Upper lobe of right lung (tissue), 1 donor: ENCODE results near the gene CPN2. TPM values are rescaled to one million over a fixed set of nuclear protein-coding genes. Genes with fewer than 3 reads are reported as not detected.

ENCODE experiments used
- ATAC-seq: fragments of 200-7000 bp; cut with Tn5 transposase; one replicate; pipeline ENCODE4 v1.9.1; 2020; ENCODE audit warnings: mild to moderate bottlenecking, moderate library complexity
- DNase-seq: peaks from one replicate; pipeline ENCODE4 v3.0.0-alpha.2; 2020
- H3K27ac ChIP-seq: fragments of 200-600 bp; one replicate; pipeline ENCODE4 v1.8.0; 2022
- H3K27me3 ChIP-seq: fragments of 200-600 bp; one replicate; pipeline ENCODE4 v1.8.0; 2022; ENCODE audit warnings: mild to moderate bottlenecking
- H3K36me3 ChIP-seq: fragments of 200-600 bp; one replicate; pipeline ENCODE4 v1.8.0; 2022
- H3K4me1 ChIP-seq: fragments of 200-600 bp; one replicate; pipeline ENCODE4 v1.8.0; 2022
- H3K4me3 ChIP-seq: fragments of 200-600 bp; one replicate; pipeline ENCODE4 v1.8.0; 2022; ENCODE audit warnings: mild to moderate bottlenecking
- H3K9me3 ChIP-seq: fragments of 200-600 bp; one replicate; pipeline ENCODE4 v1.8.0; 2022
- intact Hi-C: fragments of 100-400 bp; cut with DNase I; formaldehyde crosslinking; loops from one replicate; pipeline ENCODE4 v1.11.0; 2022
- total RNA-seq: library from RNA; stranded (reverse); fragmentation: NEBNext Ultra II Directional; extraction: Animal tissue kit (Norgen Biotek cat#: 25700); gene quantifications from one replicate; pipeline ENCODE4 v1.2.1, GENCODE V29; 2021
- TF ChIP-seq, protein P1 (sequence below): fragments of 200-600 bp; IDR thresholded peaks from one replicate; pipeline ENCODE4 v1.8.0; 2022; ENCODE audit warnings: antibody characterized with exemption
- donor health status: DM: no; HTN: yes; CAD: no; lungs with severe emphysema.

Gene CPN2
- total RNA-seq, 1 donor from 2014 or later = not detected

DNA sequence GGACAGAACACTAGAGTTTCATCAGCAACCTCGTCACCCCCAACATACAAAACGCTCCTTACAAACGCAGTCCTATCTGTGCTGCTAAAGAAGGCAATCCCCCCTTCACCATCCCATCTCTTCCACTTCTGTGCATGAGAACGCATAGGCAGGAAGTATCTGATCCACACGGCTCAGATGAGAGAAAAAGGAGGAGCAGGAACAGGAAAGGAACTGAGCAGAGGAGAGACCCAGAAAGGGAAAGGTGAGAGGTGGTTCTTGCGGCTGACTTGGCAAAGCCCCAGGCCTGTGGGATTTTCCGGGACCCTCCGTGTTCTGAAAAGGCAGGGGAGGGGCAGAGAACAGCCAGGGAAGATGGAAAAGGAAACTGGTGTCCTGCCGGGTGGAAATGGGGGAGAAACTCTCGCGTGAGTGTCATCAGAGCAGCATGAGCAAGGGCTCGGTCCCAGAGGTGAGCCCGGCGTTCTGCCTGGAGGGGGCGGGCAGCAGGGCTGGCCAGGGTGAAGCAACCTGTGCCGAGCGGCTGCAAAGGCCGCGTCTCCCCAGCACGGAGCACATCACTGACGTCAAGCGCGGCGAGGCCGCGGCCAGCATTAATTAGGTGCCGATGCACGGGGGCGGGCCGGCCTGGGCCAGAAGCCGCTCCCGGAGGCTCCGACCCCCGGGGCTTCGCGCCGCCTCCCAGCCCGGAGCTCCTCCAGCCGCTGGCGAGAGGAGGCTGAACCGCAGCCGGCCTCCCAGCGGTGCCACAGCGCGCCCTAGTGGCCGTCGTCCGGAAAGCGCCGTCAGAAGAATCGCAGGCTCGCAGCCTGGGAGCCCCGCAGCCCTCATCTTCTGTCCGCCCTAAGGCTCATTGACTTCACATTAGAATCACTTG lies 35.8 kb downstream of the CPN2 start:
- Histone ChIP-seq H3K27ac (peak overlapping the region; percentile 40), H3K9me3 (peaks cover 6% of the 10 kb centered on the region), H3K36me3 (no peaks in the 10 kb centered on the region), H3K4me3 (peak overlapping the region; percentile 57), H3K27me3 (no peaks in the 10 kb centered on the region), H3K4me1 (peaks cover 26% of the 10 kb centered on the region)
- intact Hi-C loops = loop anchor here (2.0 to 10.0 kb wide), 2 partner anchors 181 to 527 kb away; partner anchors contain the start of gene HES1
- TF ChIP-seq, protein P1, sequence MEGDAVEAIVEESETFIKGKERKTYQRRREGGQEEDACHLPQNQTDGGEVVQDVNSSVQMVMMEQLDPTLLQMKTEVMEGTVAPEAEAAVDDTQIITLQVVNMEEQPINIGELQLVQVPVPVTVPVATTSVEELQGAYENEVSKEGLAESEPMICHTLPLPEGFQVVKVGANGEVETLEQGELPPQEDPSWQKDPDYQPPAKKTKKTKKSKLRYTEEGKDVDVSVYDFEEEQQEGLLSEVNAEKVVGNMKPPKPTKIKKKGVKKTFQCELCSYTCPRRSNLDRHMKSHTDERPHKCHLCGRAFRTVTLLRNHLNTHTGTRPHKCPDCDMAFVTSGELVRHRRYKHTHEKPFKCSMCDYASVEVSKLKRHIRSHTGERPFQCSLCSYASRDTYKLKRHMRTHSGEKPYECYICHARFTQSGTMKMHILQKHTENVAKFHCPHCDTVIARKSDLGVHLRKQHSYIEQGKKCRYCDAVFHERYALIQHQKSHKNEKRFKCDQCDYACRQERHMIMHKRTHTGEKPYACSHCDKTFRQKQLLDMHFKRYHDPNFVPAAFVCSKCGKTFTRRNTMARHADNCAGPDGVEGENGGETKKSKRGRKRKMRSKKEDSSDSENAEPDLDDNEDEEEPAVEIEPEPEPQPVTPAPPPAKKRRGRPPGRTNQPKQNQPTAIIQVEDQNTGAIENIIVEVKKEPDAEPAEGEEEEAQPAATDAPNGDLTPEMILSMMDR = peak; percentile 94
- DNase-seq (peak; percentile 93), ATAC-seq (peak; percentile 95)

DNA sequence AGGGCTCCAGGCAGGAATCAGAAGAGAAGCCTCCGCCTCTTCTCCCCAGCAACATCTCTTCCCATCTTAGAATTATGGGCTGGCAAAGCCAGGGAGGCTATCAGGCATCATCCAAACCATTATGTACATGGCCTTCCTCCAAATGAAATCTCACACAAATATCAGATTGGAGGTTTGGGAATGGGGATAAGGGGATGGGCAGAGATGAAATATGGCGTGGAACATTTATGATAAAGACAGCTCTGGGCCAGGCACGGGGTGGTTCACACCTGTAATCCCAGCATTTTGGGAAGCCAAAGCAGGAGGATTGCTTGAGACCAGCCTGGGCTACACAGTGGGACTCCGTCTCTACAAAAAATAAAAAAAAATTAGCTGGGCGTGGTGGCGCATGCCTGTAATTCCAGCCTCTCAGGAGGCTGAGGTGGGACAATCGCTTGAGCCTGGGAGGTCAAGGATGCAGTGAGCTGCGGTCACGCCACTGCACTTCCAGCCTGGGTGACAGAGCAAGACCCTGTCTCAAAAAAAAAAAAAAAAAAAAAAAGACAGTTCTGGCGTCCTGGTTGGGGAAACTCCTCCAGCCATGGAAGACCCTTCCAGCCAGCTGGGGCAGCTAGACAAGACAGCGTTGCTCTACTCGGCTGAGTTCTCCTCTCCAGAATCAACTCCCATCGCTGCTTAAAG lies 36.6 kb downstream of the CPN2 start:
- ATAC-seq = no peak
- Histone ChIP-seq H3K27me3 (no peaks in the 10 kb centered on the region), H3K4me3 (no peak overlapping the region), H3K4me1 (peaks cover 26% of the 10 kb centered on the region), H3K36me3 (no peaks in the 10 kb centered on the region), H3K9me3 (peaks cover 6% of the 10 kb centered on the region), H3K27ac (no peak overlapping the region)
- DNase-seq = no peak
- intact Hi-C loops = loop anchor here (2.0 to 10.0 kb wide), 2 partner anchors 180 to 526 kb away; partner anchors contain the start of gene HES1
- TF ChIP-seq, protein P1 = no peak

DNA sequence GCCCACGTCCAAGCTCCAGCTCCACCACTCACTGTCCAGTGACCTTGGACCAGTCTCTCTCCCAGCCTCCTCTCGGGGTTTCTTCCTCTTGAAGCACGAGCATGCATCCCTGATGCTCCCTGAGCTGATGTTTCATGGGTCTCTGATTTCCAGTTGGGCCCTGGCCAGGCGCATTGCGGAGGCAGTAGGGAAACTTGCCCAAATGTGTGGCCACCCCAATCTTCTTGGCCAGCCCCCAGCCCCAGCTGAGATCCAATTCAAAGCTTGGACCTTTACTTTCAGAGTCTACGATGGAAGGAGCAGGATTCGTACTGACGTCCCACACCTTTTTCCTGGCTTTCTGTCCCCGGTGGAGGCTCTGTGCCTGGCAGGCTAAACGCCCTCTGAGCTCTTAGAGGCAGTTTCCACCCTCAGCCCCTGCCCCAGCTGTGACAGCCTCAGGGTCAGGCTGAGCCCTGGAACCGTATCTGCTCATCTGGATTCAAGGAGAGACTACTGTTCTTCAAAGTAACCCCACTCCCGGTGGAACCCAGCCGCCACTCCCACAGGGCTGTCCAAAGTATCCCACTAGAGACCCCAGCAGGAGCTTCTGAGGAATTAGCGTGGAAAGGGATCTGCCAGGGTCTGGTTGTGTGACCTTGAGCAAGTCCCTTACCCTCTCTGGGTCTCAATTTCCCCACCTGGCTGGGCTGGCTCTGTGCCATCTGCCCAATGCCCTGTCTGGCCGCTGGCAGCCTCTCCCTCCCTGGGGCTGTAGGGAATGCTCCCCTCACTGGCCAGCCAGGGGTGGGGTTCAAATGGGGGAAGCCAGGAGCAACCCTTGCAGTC lies 37.4 kb downstream of the CPN2 start:
- Histone ChIP-seq H3K9me3 (peaks cover 3% of the 10 kb centered on the region), H3K27me3 (no peaks in the 10 kb centered on the region), H3K4me3 (no peak overlapping the region), H3K27ac (no peak overlapping the region), H3K36me3 (no peaks in the 10 kb centered on the region), H3K4me1 (peaks cover 26% of the 10 kb centered on the region)
- ATAC-seq (no peak), DNase-seq (peak; percentile 60)
- intact Hi-C loops = loop anchor here (2.0 to 10.0 kb wide), 2 partner anchors 179 to 525 kb away; partner anchors contain the start of gene HES1
- TF ChIP-seq, protein P1 = no peak

DNA sequence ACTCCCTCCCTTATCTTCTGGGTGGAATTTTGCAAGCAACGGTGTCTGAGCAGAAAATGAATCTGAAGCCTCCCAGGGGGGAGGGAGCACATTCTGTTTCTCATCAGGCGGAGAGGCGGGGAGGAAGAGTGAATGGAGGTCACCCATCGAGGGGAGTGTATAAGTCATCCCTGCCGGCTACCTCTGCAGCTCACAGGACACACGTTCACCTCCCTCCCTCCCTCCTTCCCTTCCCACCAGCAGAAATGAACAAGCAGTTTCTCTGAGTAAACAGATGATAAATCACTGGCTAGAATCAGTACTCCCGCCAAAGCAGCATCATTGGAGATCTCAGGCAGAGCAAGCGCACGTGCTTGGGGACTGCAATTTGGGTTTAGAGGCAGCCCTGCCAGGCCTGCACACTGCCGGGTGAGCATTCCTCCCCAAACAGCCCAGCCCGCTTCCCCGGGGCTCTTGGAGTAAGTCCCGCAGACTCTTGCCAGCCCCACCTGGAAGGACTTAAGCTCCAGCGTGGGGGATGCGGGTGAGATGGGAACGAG lies 38.3 kb downstream of the CPN2 start:
- ATAC-seq (no peak), DNase-seq (peak; percentile 64)
- Histone ChIP-seq H3K9me3 (no peaks in the 10 kb centered on the region), H3K4me3 (no peak overlapping the region), H3K36me3 (no peaks in the 10 kb centered on the region), H3K27ac (no peak overlapping the region), H3K4me1 (peaks cover 26% of the 10 kb centered on the region), H3K27me3 (no peaks in the 10 kb centered on the region)
- TF ChIP-seq, protein P1 = no peak
- intact Hi-C loops = loop anchor here (10.0 kb wide), 1 partner anchor 178 kb away; the partner anchor contains the start of gene HES1
